HepG2 (cell line): Measurements from ENCODE around the gene KIF17. TPM values are rescaled to one million over a fixed set of nuclear protein-coding genes. Genes with fewer than 3 reads are reported as not detected.

Experiments
- ATAC-seq: fragments of 200-7000 bp; cut with Tn5 transposase; 3 replicates; pipeline ENCODE4 v1.9.1; 2020; ENCODE audit warnings: mild to moderate bottlenecking, moderate library complexity
- BruUV-seq: library from RNA; stranded (reverse); fragments of 400-500 nt; replicated peaks from 2 replicates; lab custom pipeline; 2021; lab: Mats Ljungman, UMichigan
- CTCF ChIA-PET: fragments of 300-600 bp; formaldehyde crosslinking; extraction: SDS; loops from one replicate; lab custom pipeline; 2021; ENCODE audit warnings: low total read pairs, inconsistent platforms, low intra/inter-chr PET ratio; lab: Yijun Ruan, JAX
- POLR2A ChIA-PET: fragments of 350-600 bp; sonication (Branson Sonifier 250); formaldehyde crosslinking; loops from one replicate; lab custom pipeline; 2020; ENCODE audit warnings: antibody characterized with exemption, inconsistent platforms; lab: Yijun Ruan, JAX
- DNase-seq: peaks from one replicate; pipeline ENCODE4 v3.0.0-alpha.2; 2015; ENCODE audit warnings: low spot score
- FAIRE-seq: peaks from 3 replicates; lab custom pipeline; 2011; peaks lifted over from hg19 to GRCh38; lab: Jason Lieb, UNC
- H2AFZ ChIP-seq: one replicate; pipeline ENCODE4 v1.6.1; 2011; ENCODE audit warnings: low read length, inconsistent platforms
- H3K27ac ChIP-seq: fragments of 300-600 bp; 3 replicates; pipeline ENCODE4 v1.8.0; 2011; ENCODE audit warnings: mixed run types, mild to moderate bottlenecking, mixed read lengths, low read length, inconsistent platforms; ENCODE audit not compliant: insufficient read depth; ENCODE audit errors: extremely low read length
- H3K27me3 ChIP-seq, 2 experiments: fragments of 200-600 bp in 1 of 2; 2 replicates in 1 of 2; 3 replicates in 1 of 2; pipeline versions ENCODE4 v1.6.0 to v1.8.0; 2011; ENCODE audit warnings: low read length in 2 of 2, mild to moderate bottlenecking in 2 of 2, moderate library complexity in 2 of 2, inconsistent platforms in 1 of 2; ENCODE audit not compliant: insufficient read depth in 2 of 2, control insufficient read depth in 1 of 2
- H3K36me3 ChIP-seq, 2 experiments: fragments of 200-600 bp in 1 of 2; replicated peaks in 1 of 2; 2 replicates in 1 of 2; 3 replicates in 1 of 2; pipeline versions ENCODE4 v1.5.1 to v1.8.0; 2011; ENCODE audit warnings: low read length in 2 of 2, inconsistent platforms in 1 of 2; ENCODE audit not compliant: insufficient read depth in 2 of 2, control insufficient read depth in 1 of 2
- H3K4me1 ChIP-seq: 2 replicates; pipeline ENCODE4 v1.5.1; 2012; ENCODE audit warnings: low read length, inconsistent platforms; ENCODE audit not compliant: insufficient read depth
- H3K4me2 ChIP-seq: 2 replicates; pipeline ENCODE4 v1.6.0; 2011; ENCODE audit warnings: low read depth, low read length, inconsistent platforms
- H3K4me3 ChIP-seq, 3 experiments: fragments of 200-600 bp in 1 of 3; sonication (generic), shearing (Covaris generic) in 1 of 3; replicated peaks in 1 of 3; 2 replicates each; pipeline ENCODE4 v1.5.1; 2011 to 2016; ENCODE audit warnings: low read length in 3 of 3, inconsistent platforms in 2 of 3, low read depth in 2 of 3, mild to moderate bottlenecking in 2 of 3, control low read depth in 1 of 3, mixed read lengths in 1 of 3; ENCODE audit not compliant: insufficient read depth in 1 of 3
- H3K79me2 ChIP-seq: one replicate; pipeline ENCODE4 v1.6.1; 2011; ENCODE audit warnings: low read length, inconsistent platforms; ENCODE audit not compliant: insufficient read depth
- H3K9ac ChIP-seq: 2 replicates; pipeline ENCODE4 v1.6.0; 2011; ENCODE audit warnings: mild to moderate bottlenecking, low read depth, low read length, inconsistent platforms; ENCODE audit not compliant: insufficient read depth
- H3K9me3 ChIP-seq: 2 replicates; pipeline ENCODE4 v1.5.1; 2012; ENCODE audit warnings: mild to moderate bottlenecking, low read length
- H4K20me1 ChIP-seq: 2 replicates; pipeline ENCODE4 v1.6.0; 2011; ENCODE audit warnings: inconsistent platforms, mild to moderate bottlenecking, low read length, moderate library complexity; ENCODE audit not compliant: insufficient read depth
- FOSL1 ChIP-seq: sonication (generic); formaldehyde crosslinking; IDR thresholded peaks from 2 replicates; pipeline ENCODE4 v1.9.0; 2021; ENCODE audit warnings: missing genetic modification reagents, borderline replicate concordance
- FOSL2 ChIP-seq: sonication (generic); formaldehyde crosslinking; IDR thresholded peaks from 2 replicates; pipeline ENCODE4 v1.4.0; 2020; ENCODE audit warnings: missing genetic modification reagents
- NR1H2 ChIP-seq: sonication (generic); formaldehyde crosslinking; IDR thresholded peaks from 2 replicates; pipeline ENCODE4 v1.8.1; 2022; ENCODE audit warnings: low read depth, missing genetic modification reagents, borderline replicate concordance
- SKI ChIP-seq: fragments of 450-650 bp; IDR thresholded peaks from one replicate; pipeline ENCODE4 v1.6.1; 2018; ENCODE audit warnings: mild to moderate bottlenecking; ENCODE audit not compliant: partially characterized antibody
- SOX13 ChIP-seq, 3 experiments: fragments of 450-650 bp in 1 of 3; sonication (generic) in 1 of 3; formaldehyde crosslinking in 1 of 3; IDR thresholded peaks in 2 of 3; conservative IDR thresholded peaks in 1 of 3; 2 replicates each; pipeline versions ENCODE4 v1.5.0 to v1.6.1; 2016 to 2020; ENCODE audit warnings: antibody characterized with exemption in 1 of 3, mild to moderate bottlenecking in 1 of 3, missing compliant biosample characterization in 1 of 3, missing genetic modification reagents in 1 of 3, moderate library complexity in 1 of 3
- TCF12 ChIP-seq, 2 experiments: fragments of 450-650 bp in 1 of 2; sonication (generic) in 1 of 2; formaldehyde crosslinking in 1 of 2; IDR thresholded peaks; 2 replicates each; pipeline versions ENCODE4 v1.6.1 to v1.8.0; 2017 to 2022; ENCODE audit warnings: antibody characterized with exemption in 1 of 2, mild to moderate bottlenecking in 1 of 2, missing genetic modification reagents in 1 of 2, moderate library complexity in 1 of 2
- ZNF180 ChIP-seq: sonication (generic); formaldehyde crosslinking; IDR thresholded peaks from 2 replicates; pipeline ENCODE4 v1.4.0; 2020; ENCODE audit warnings: low read depth, missing genetic modification reagents, borderline replicate concordance
- ZNF44 ChIP-seq: sonication (generic); formaldehyde crosslinking; IDR thresholded peaks from 2 replicates; pipeline ENCODE4 v1.5.1; 2020; ENCODE audit warnings: mild to moderate bottlenecking, missing genetic modification reagents
- ZNF496 ChIP-seq: sonication (generic); formaldehyde crosslinking; IDR thresholded peaks from 2 replicates; pipeline ENCODE4 v1.8.1; 2023; ENCODE audit warnings: mild to moderate bottlenecking, moderate library complexity, missing genetic modification reagents; ENCODE audit not compliant: insufficient replicate concordance
- ZNF746 ChIP-seq: sonication (generic); formaldehyde crosslinking; IDR thresholded peaks from 2 replicates; pipeline ENCODE4 v1.8.0; 2022; ENCODE audit warnings: mild to moderate bottlenecking, missing genetic modification reagents
- ZNF772 ChIP-seq: sonication (generic); formaldehyde crosslinking; IDR thresholded peaks from 2 replicates; pipeline ENCODE4 v1.5.0; 2020; ENCODE audit warnings: mild to moderate bottlenecking, missing genetic modification reagents
- WGBS: methylation state at CpG from one replicate; pipeline ENCODE4 v1.1.6; 2017; ENCODE audit warnings: low lambda C conversion rate; 5-methylcytosine and 5-hydroxymethylcytosine counted together
- in situ Hi-C: cut with HindIII; loops from 2 replicates; pipeline ENCODE4 v1.10.0; 2017; ENCODE audit warnings: low pct_unique_long_range_greater_than_20kb; ENCODE audit not compliant: extremely low pct_ligation_motif_present
- intact Hi-C: fragments of 100-400 bp; cut with micrococcal nuclease; formaldehyde crosslinking; loops from one replicate; pipeline ENCODE4 v1.10.0; 2022; ENCODE audit not compliant: unreplicated experiment
- polyA plus RNA-seq, 8 experiments: library from polyadenylated mRNA; depleted of rRNA in 3 of 8; stranded (reverse) in 7 of 8; unstranded in 1 of 8; fragments of >200 nt; fragmentation: Illumina TruSeq in 4 of 8; extraction: Trizol in 4 of 8; gene quantifications; 2 replicates each; pipeline versions ENCODE4 v1.2.1 to v1.2.3, GENCODE V29; 2011 to 2016; ENCODE audit warnings: low read depth in 4 of 8, missing spikeins in 1 of 8, mixed read lengths in 1 of 8; ENCODE audit not compliant: insufficient read depth in 1 of 8
- total RNA-seq, 5 experiments: library from RNA; depleted of rRNA; stranded (reverse); fragments of >200 nt; fragmentation: Illumina TruSeq; extraction: Trizol; gene quantifications; 2 replicates each; pipeline ENCODE4 v1.2.3, GENCODE V29; 2016; ENCODE audit warnings: low read depth in 1 of 5
- TF ChIP-seq, protein P1 (sequence below): sonication (generic); formaldehyde crosslinking; IDR thresholded peaks from 2 replicates; pipeline ENCODE4 v1.8.0; 2023; ENCODE audit warnings: mild to moderate bottlenecking, missing genetic modification reagents

The KIF17 gene
- total and polyA plus RNA-seq, 2 of the 13 experiments (the other 11 are each of a cell fraction or from before 2014, with no cell fraction given) = 0.24 to 0.44 TPM

GRCh38 chr1:20721117-20722061 lies 3.6 kb upstream of the KIF17 start:
- FAIRE-seq (no peak), DNase-seq (no peak), ATAC-seq (no peak)
- in situ Hi-C loops = no loop called here
- 74% methylated on average over 20 of the region's 29 CpGs for WGBS
- no TSS peak for BruUV-seq
- no peak for TF ChIP-seq TCF12 (IDR thresholded peaks at IDR 0.05)
- no peak for TF ChIP-seq TCF12 (CRISPR knock-in tag; IDR thresholded peaks at IDR 0.05)
- no peak for TF ChIP-seq ZNF180 (CRISPR knock-in tag)
- no peak for TF ChIP-seq NR1H2 (CRISPR knock-in tag)
- TF ChIP-seq FOSL2 = no peak
- TF ChIP-seq, protein P1, sequence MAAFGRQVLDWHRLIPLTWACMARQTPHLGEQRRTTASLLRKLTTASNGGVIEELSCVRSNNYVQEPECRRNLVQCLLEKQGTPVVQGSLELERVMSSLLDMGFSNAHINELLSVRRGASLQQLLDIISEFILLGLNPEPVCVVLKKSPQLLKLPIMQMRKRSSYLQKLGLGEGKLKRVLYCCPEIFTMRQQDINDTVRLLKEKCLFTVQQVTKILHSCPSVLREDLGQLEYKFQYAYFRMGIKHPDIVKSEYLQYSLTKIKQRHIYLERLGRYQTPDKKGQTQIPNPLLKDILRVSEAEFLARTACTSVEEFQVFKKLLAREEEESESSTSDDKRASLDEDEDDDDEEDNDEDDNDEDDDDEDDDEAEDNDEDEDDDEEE = no peak
- TF ChIP-seq FOSL1 (CRISPR knock-in tag) = no peak
- no peak for TF ChIP-seq ZNF746
- TF ChIP-seq ZNF44 = no peak
- no peak for TF ChIP-seq SKI
- TF ChIP-seq SOX13 (IDR thresholded peaks at IDR 0.05) = no peak
- TF ChIP-seq SOX13 (CRISPR knock-in tag; conservative IDR thresholded peaks at IDR 0.05 in 1 of 2, IDR thresholded peaks at IDR 0.05 in 1 of 2) = no peak
- no peak for TF ChIP-seq ZNF496 (CRISPR knock-in tag)
- no peak for TF ChIP-seq ZNF772 (CRISPR knock-in tag)
- ChIA-PET POLR2A (no interaction called here), CTCF (no interaction called here)
- intact Hi-C loops = no loop called here
- Histone ChIP-seq H3K9ac (no peak overlapping the region), H3K4me3 (no peak overlapping the region), H3K79me2 (no peaks in the 10 kb centered on the region), H3K27me3 (peaks cover 8 to 26% of the 10 kb centered on the region in 2 experiments), H3K4me1 (peaks cover 19% of the 10 kb centered on the region), H3K4me2 (no peak overlapping the region), H3K9me3 (no peaks in the 10 kb centered on the region), H3K27ac (no peak overlapping the region), H2AFZ (no peak overlapping the region), H4K20me1 (no peaks in the 10 kb centered on the region), H3K36me3 (no peaks in the 10 kb centered on the region)
